Loucy (cell line): ENCODE data around the gene OR52K2.
"Not testable (repeated sequence)": the region's sequence is repeated elsewhere in the genome, so short reads cannot be mapped to it uniquely, and the experiment has no call there.

Experiments
- H2AFZ ChIP-seq: fragments of 200-600 bp; sonication (generic); 2 replicates; pipeline ENCODE4 v1.6.0; 2016; ENCODE audit warnings: antibody characterized with exemption, mild to moderate bottlenecking, low read length, moderate library complexity
- H3F3A ChIP-seq: fragments of 200-600 bp; 2 replicates; pipeline ENCODE4 v1.6.0; 2016; ENCODE audit warnings: antibody characterized with exemption, low read depth, mild to moderate bottlenecking
- H3K27me3 ChIP-seq: fragments of 200-600 bp; sonication (generic); 2 replicates; pipeline ENCODE4 v1.6.1; 2014; ENCODE audit warnings: low read length, mild to moderate bottlenecking; ENCODE audit not compliant: insufficient read depth, poor library complexity, severe bottlenecking
- H3K36me3 ChIP-seq: fragments of 200-600 bp; sonication (generic); 2 replicates; pipeline ENCODE4 v1.6.1; 2016; ENCODE audit warnings: low read length; ENCODE audit not compliant: insufficient read depth
- H3K4me1 ChIP-seq: fragments of 200-600 bp; sonication (generic); 2 replicates; pipeline ENCODE4 v1.5.1; 2014; ENCODE audit warnings: low read length, mild to moderate bottlenecking; ENCODE audit not compliant: insufficient read depth, poor library complexity, severe bottlenecking
- H3K4me2 ChIP-seq: fragments of 200-600 bp; sonication (generic); 2 replicates; pipeline ENCODE4 v1.6.0; 2014; ENCODE audit warnings: antibody characterized with exemption, low read length, low read depth, mild to moderate bottlenecking; ENCODE audit not compliant: poor library complexity, severe bottlenecking
- H3K4me3 ChIP-seq: fragments of 200-600 bp; sonication (generic); 2 replicates; pipeline ENCODE4 v1.5.1; 2014; ENCODE audit warnings: low read length, mild to moderate bottlenecking, mixed read lengths; ENCODE audit not compliant: poor library complexity, severe bottlenecking
- H3K79me2 ChIP-seq: fragments of 200-600 bp; sonication (generic); 2 replicates; pipeline ENCODE4 v1.6.1; 2014; ENCODE audit warnings: low read length; ENCODE audit not compliant: insufficient read depth
- H3K9ac ChIP-seq: fragments of 200-600 bp; sonication (generic); 2 replicates; pipeline ENCODE4 v1.6.0; 2014; ENCODE audit warnings: mild to moderate bottlenecking, low read depth, low read length, moderate library complexity; ENCODE audit not compliant: poor library complexity, severe bottlenecking
- H3K9me2 ChIP-seq: fragments of 200-600 bp; sonication (generic); replicated peaks from 2 replicates; pipeline ENCODE4 v1.6.1; 2016; ENCODE audit warnings: low read depth, low read length, mixed read lengths
- H3K9me3 ChIP-seq: fragments of 200-600 bp; sonication (generic); 2 replicates; pipeline ENCODE4 v1.6.1; 2014; ENCODE audit warnings: mild to moderate bottlenecking, antibody characterized with exemption, low read length, low read depth; ENCODE audit not compliant: insufficient read depth
- H4K20me1 ChIP-seq: fragments of 200-600 bp; sonication (generic); 2 replicates; pipeline ENCODE4 v1.6.0; 2014; ENCODE audit warnings: antibody characterized with exemption, low read length, mild to moderate bottlenecking; ENCODE audit not compliant: insufficient read depth, poor library complexity, severe bottlenecking
- CTCF ChIP-seq: fragments of 200-600 bp; sonication (generic); conservative IDR thresholded peaks from 2 replicates; pipeline ENCODE4 v1.5.1; 2014; ENCODE audit warnings: mild to moderate bottlenecking, antibody characterized with exemption, low read length
- EZH2phosphoT487 ChIP-seq: fragments of 200-600 bp; IDR thresholded peaks from 2 replicates; pipeline ENCODE4 v1.6.1; 2018; ENCODE audit warnings: antibody characterized with exemption, mild to moderate bottlenecking, moderate library complexity, borderline replicate concordance

OR52K2 gene

DNA sequence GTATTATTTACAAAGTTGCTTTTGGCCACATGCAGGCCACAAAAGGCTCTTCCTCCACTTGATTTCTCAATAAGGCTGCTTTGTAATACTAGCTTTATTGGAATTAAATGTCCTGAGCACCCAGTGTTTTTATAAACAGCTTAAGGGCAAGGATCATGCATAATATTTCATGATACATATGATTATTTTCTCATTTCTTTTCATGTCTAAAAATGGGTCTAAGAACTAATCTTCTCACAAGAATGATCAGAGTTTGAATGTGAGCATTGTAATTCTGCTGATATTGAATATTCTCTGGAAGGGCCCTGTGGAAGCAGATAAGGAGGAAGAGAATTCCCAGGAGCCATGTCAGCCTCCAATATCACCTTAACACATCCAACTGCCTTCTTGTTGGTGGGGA is at the start of gene OR52K2:
Gene OR52K2 (plus strand): TSS at position 301 of the 400 bp plus-strand sequence. CDS start 45 bp downstream, at position 346.
- H3K27me3 ChIP-seq = peaks cover 90% of the 10 kb centered on the region
- H3F3A ChIP-seq = no peaks in the 10 kb centered on the region
- H3K79me2 ChIP-seq = no peaks in the 10 kb centered on the region
- no peaks in the 10 kb centered on the region for H3K9me3 ChIP-seq
- TF ChIP-seq CTCF = no peak
- no peak for TF ChIP-seq EZH2phosphoT487
- H3K4me1 ChIP-seq = no peaks in the 10 kb centered on the region
- no peak within 1 kb of the TSS for H3K4me2 ChIP-seq
- no peak within 1 kb of the TSS for H3K9ac ChIP-seq
- H3K36me3 ChIP-seq = no peaks in the 10 kb centered on the region
- no peaks in the 10 kb centered on the region for H3K9me2 ChIP-seq
- no peaks in the 10 kb centered on the region for H4K20me1 ChIP-seq
- H3K4me3 ChIP-seq = no peak within 1 kb of the TSS
- no peak within 1 kb of the TSS for H2AFZ ChIP-seq

GRCh38 chr11:4406206-4406605 is 42.9 kb upstream of the OR52K2 start:
- not testable (repeated sequence) for H3K9me3 ChIP-seq, H3K9ac ChIP-seq, H3K27me3 ChIP-seq, H3K36me3 ChIP-seq, H3F3A ChIP-seq, H3K9me2 ChIP-seq, H3K4me3 ChIP-seq, H3K4me1 ChIP-seq, H4K20me1 ChIP-seq, H2AFZ ChIP-seq, H3K4me2 ChIP-seq, H3K79me2 ChIP-seq

DNA sequence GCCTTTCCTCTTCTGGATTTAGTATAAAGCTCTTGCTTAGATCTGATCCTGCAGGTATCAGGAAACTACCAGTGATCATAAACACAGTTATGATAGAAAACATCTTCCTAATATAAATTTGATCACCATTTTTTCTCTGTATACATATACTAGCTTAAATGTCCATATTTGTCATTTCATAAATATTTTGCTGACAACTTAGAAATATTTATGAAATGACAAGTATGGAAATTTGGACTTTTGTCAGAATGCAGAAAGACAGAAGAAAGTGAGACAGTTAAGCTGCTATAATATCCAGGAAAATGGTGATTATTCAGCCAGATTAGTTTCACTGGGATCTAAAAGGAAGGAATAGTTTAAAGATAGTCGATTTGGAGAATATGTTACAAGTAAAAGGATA is 32.8 kb upstream of the OR52K2 start:
- no peaks in the 10 kb centered on the region for H3K9me3 ChIP-seq
- H3K4me3 ChIP-seq = no peak overlapping the region
- H3K4me2 ChIP-seq = no peak overlapping the region
- no peaks in the 10 kb centered on the region for H4K20me1 ChIP-seq
- H3K4me1 ChIP-seq = no peaks in the 10 kb centered on the region
- H3K27me3 ChIP-seq = no peaks in the 10 kb centered on the region
- TF ChIP-seq EZH2phosphoT487 (no peak), CTCF (no peak)
- no peaks in the 10 kb centered on the region for H3K79me2 ChIP-seq
- H3K9me2 ChIP-seq = no peaks in the 10 kb centered on the region
- H2AFZ ChIP-seq = no peak overlapping the region
- no peaks in the 10 kb centered on the region for H3F3A ChIP-seq
- no peaks in the 10 kb centered on the region for H3K36me3 ChIP-seq
- no peak overlapping the region for H3K9ac ChIP-seq

GRCh38 chr11:4416816-4417215 is 32.3 kb upstream of the OR52K2 start:
- Histone ChIP-seq H3K9me3 (no peaks in the 10 kb centered on the region), H2AFZ (no peak overlapping the region), H3K4me3 (no peak overlapping the region), H3K4me1 (no peaks in the 10 kb centered on the region), H3K27me3 (no peaks in the 10 kb centered on the region), H3K9ac (no peak overlapping the region), H4K20me1 (no peaks in the 10 kb centered on the region), H3F3A (no peaks in the 10 kb centered on the region), H3K79me2 (no peaks in the 10 kb centered on the region), H3K36me3 (no peaks in the 10 kb centered on the region), H3K9me2 (no peaks in the 10 kb centered on the region), H3K4me2 (no peak overlapping the region)
- TF ChIP-seq CTCF = no peak
- no peak for TF ChIP-seq EZH2phosphoT487
